Putamen (tissue), 1 donor: ENCODE measurements around the gene C1QTNF8.
"Not testable (repeated sequence)": the region's sequence is repeated elsewhere in the genome, so short reads cannot be mapped to it uniquely, and the experiment has no call there.

Experiments used
- DNase-seq: peaks from one replicate; pipeline ENCODE4 v3.0.0-alpha.2; 2016; ENCODE audit warnings: low spot score

C1QTNF8 gene

DNA sequence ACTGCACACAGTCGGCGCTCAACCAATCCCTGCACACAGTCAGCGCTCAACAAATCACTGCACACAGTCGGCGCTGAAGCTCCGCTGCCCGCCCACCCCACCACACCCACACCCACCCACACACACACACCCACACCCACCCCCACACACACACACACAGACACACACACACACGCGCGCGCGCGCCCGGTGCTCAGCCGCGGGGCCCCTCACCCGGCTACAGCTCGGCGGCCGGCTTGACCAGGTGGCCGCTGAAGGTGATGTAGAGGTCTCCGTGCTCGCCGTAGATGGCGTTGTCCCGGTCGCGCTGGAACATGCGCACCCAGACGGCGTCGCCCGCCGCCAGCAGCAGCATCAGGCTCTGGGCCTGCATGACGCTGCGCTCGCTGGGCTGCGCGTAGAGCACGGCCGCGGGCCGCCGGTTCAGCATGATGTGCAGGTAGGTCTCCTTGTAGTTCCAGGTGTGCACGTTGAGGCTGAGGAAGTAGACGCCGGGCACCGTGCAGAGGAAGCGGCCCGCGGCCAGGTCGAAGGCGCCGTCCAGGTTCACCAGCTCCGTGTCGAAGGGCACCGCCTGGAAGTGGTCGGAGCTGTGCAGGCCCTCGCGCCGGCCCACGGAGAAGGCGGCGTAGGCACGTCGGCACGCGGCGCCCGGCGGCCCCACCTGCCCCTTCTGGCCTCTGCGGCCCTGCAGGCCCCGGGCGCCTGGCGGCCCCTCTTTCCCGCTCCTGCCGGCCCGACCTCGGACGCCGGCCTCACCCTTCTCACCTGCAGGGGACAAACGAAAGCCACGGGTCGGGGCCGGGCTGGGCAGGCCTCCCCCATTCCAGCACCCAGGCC lies 2.5 kb downstream of the C1QTNF8 start:
- DNase-seq = no peak

DNA sequence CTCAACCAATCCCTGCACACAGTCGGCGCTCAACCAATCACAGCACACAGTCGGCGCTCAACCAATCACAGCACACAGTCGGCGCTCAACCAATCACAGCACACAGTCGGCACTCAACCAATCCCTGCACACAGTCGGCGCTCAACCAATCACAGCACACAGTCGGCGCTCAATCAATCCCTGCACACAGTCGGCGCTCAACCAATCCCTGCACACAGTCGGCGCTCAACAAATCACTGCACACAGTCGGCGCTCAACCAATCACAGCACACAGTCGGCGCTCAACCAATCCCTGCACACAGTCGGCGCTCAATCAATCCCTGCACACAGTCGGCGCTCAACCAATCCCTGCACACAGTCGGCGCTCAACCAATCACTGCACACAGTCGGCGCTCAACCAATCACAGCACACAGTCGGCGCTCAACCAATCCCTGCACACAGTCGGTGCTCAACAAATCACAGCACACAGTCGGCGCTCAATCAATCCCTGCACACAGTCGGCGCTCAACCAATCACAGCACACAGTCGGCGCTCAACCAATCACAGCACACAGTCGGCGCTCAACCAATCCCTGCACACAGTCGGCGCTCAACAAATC lies 3.3 kb downstream of the C1QTNF8 start:
- not testable (repeated sequence) for DNase-seq

DNA sequence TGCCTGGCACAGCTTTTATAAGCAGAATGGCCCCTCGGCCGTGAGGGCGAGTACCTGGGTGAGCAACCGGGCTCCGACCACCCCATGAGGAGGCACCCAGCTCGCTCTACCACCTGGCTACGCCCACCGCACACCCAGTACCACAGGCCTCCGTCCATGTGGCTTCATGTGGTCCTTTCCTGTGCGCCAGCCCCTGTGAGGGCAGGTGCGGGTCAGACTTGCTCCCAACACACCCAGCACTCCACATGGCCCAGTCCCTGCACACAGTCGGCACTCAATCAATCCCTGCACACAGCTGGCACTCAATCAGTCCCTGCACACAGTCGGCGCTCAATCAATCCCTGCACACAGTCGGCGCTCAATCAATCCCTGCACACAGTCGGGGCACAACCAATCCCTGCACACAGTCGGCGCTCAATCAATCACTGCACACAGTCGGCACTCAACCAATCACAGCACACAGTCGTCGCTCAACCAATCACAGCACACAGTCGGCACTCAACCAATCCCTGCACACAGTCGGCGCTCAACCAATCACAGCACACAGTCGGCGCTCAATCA lies 4.0 kb downstream of the C1QTNF8 start:
- no peak for DNase-seq

DNA sequence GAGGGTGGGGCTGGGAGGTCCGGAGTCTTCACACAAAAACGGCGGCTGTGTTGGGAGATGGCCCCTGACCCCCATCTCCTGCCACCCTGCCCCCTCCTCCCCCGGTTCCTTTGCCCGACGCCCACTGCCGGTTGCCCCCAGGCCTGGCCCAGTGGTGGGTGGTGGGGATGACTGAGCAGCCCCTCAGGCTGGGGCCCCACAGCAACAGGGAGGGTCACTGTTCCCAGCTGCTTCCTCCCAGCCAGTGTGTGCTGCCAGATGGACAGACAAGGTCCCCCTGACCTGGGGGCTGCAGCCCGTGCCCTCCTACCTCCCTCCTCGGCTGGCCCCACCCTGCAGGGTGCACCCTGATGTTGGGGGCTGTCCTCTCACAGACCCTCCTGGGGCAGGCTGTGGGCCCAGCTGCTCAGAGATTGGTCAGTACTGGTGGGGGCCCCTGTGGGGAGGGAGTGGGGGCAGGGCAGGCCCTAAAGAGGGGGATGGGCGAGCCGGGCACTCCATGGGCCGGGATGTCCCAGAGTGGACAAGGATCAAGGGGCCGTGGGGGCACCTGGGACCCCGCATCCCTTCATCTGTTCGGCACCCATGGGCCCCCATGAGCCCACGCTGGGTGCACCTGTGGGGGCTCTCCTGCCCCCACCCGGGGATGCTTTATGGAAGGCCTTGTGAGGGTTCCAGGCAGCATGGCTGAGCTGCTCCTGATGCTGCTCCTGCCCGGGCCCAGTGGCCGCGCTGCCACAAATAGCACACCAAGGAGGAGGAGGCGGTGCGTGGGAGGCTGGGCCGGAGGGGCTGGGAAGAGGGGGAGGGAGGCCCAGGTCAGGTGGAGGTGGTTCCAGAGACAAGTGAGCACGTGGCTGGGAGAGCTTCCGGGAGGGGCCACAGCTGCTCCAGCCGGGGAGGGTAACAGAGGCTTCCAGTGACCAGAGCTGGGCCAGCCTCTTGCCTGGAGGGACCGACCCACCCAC lies 5.1 kb downstream of the C1QTNF8 start:
- no peak for DNase-seq

DNA sequence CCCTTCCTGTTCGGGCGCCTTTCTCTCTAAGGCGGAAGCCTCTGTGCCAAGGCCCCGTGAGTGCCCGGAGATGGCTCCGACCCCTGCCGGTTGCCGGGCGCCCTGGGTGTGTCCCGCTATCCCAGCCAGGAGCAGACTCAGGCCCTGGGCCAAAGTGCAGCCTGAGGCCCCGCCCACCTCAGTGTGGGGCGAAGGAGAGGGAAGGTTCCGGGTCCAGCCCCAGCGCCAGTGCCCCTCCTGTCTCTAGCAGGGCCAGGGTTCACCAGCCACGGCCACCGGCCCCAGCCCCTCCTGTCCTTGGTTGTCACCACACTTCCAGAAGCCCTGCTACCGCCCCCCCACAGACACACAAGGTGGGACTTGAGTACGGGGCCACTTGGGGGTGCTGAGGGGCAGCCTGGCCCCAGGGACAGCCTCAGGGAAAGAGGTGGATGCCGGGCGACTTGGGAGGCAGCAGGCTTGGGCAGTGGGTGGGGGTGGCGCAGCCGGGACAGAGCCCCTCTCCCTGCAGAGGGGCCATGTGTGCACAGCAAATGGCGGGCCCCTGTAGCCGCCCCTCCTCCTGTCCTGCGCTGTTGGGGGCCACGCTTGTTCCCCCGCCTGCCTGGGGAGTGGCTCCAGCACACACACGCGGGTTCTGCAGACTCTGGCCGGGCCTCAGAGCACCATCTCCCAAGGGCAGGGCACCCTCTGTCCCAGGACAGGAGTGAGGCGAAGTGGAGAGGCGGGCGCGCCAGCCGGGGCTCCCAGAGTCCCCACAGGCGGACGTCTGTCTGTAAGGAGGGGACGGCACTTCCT lies 6.0 kb downstream of the C1QTNF8 start:
- no peak for DNase-seq

DNA sequence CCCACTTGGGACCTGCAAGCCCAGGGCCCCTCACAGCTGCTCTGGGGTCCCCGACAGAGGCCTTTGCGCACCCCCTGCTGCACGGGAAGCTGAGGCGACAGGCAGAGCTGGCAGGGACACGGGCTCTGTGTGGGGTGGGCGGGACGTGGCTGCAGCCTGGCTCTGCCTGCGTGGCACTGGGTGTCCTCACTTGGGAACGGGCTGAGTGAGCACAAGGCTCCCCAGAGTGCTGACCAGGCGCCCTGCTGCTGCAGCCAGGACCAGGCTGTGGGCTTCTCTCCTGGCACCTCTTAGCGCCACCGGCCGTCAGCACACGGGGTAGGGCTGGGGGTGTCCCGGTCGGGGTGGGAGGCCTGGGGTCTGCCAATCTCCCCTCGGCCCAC lies 6.6 kb downstream of the C1QTNF8 start:
- DNase-seq = no peak

DNA sequence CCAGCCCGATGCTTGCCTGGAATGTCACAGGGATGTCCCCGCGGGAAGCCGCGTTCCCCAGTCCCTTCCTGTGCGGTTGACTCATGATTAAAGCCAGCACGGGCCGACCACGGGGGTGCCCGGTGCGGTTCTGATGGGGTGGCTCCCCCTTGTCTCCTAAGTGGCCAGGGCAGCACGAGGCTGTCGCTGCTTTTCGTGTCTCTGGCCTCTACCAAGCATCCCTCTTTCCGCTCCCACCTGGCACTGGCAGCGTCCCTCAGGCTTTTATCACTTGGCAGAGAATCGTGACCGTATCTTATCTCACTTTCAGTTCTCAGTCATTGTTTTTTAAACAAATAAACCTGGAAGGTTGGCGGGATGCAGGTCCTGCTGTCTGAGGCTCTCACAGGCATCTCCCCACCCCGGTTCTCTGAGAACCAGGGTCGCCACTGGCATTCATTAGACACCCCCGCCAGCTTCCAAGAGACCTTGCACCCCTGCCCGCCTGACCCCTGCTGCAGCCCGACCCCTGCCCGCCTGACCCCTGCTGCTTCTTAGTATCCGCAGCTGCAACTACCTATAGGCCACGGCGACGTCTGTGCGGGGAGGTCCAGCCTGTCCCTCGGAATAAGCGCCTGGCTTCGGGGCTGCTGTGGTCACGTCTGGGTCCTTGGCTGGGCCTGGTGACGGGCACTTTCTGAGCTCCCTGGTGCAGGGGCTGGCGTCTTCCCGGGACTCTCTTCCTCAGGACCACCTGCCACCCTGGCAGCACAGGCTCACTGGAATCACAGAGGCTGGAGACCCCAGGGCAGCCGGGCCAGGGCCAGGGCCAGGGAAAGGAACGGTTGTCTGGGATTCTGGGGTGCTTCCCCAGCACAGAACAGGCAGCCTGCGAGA lies 7.5 kb downstream of the C1QTNF8 start:
- DNase-seq = no peak

DNA sequence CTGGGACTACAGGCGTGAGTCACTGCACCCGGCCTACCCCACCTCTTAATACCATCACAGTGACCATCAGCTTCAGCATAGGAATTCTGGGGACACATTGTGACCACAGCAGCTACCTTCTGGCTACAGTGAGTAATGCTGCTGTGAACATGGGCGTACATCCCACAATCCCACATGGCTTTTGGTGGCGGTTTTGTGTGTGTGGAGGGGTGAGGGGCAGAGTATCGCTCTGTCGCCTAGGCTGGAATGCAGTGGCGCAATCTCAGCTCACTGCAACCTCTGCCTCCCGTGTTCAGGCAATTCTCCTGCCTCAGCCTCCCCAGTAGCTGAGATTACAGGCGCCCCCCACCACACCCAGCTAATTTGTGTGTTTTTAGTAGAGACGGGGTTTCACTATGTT lies 9.6 kb downstream of the C1QTNF8 start:
- DNase-seq = not testable (repeated sequence)

DNA sequence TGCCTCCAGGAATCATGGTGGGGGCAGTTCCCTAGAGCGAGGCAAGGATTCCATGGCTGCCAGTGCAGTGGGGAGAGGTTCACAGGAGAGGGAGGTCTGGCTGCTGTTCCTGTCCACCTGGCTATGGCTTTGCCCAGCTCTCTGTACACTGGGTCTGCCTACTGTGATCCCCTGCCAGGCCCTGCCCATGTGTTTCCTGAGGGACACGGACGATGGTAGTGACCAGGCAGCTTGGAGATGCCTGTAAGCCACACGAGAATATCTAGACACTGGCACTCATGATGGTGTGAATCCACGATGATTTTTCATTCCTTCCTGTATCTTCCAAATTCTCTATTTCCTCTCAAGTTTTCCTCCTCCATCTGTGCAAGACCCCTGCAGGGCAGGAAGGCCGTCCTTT lies 11.1 kb downstream of the C1QTNF8 start:
- no peak for DNase-seq

DNA sequence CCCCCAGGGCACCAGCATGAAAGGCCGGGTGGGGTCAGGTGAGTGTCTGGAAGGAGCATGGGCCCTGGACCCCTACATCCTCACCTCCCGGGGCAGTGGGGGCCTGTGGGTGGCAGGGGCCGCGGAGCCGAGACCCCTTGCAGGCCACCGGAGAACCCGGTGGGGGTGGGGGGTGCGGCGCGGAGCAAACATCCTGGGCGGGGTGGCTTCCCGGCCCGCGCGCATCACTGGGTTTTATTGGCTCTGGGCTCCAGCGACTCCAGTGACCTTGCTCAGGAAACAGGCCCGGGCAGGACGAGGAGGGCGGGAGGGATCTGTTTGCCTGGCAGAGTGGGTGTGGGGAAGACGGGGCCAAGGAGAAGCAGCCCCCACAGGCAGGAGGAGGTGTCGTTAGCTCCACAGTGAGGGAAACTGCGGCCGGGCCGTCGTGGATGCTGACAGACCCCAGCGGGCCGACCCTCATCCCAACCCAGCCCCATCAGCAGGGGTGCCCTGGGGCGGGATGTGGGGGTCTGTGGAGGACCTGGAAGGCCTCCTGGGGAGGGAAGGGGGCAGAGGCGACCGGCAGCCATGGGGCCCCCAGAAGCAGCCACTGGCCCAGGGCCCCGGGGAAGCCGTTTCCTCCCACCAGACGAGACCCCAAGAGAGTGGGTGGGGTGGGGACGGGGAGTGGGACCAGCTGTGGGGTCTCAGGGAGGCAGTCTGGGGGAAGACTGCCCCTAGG lies 12.9 kb downstream of the C1QTNF8 start:
- DNase-seq = no peak

DNA sequence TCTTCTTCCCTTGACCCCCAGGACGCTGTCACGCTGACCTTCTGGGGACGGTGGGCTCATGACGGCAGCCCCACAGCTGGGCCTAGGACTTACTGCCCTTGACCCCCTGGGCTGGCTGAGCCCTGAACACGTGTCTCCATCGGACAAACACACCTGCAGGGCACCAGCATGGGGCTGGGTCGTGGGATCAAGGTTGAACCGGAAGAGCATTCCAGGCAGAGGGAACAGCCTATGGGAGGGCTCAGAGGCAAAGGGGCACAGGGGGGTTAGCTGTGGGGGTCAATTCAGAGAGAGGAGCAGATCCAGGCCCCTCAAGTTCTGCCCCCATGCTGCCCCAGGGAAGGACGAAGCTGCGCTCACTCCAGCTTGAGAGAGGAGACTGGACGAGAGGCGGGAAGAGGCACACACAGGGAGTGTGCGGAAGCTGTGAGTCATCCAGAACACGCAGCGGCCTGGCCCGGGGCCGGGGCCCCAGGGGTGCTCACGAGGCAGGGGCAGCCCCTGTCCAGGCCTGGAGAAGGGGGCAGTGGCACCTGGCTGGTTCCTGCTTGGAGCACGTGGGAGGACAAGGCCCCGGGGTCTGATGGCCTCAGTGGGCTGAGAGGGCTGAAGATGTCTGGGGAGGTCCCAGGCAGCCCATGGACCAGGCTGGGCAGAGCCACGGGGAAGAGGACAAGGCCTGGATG lies 13.6 kb downstream of the C1QTNF8 start:
- DNase-seq = no peak

DNA sequence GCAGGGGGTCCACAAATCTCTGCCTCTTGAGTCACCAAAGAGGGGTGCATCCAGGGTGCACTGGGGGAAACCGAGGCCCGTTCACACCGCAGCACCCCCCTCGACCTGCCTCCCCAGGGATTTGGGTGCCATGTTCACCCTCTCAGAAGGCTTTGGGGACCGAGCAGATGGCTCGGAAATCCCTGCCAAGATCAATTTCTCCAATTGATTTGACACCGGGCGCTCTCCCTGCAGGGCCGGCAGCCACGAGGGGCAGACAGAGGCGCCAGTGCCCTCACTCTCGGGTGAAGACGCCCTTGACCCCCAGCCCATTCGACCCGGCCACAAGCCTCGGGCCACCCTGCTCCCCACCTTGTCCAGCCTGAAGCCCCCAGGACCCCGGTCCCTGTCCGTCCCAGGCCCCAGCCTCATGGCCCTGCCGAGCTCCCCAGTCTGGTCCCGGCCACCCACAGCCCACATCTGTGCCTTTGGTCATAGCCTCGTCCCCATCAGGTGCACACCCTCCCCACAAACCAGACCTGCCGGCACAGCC lies 14.2 kb downstream of the C1QTNF8 start:
- no peak for DNase-seq

DNA sequence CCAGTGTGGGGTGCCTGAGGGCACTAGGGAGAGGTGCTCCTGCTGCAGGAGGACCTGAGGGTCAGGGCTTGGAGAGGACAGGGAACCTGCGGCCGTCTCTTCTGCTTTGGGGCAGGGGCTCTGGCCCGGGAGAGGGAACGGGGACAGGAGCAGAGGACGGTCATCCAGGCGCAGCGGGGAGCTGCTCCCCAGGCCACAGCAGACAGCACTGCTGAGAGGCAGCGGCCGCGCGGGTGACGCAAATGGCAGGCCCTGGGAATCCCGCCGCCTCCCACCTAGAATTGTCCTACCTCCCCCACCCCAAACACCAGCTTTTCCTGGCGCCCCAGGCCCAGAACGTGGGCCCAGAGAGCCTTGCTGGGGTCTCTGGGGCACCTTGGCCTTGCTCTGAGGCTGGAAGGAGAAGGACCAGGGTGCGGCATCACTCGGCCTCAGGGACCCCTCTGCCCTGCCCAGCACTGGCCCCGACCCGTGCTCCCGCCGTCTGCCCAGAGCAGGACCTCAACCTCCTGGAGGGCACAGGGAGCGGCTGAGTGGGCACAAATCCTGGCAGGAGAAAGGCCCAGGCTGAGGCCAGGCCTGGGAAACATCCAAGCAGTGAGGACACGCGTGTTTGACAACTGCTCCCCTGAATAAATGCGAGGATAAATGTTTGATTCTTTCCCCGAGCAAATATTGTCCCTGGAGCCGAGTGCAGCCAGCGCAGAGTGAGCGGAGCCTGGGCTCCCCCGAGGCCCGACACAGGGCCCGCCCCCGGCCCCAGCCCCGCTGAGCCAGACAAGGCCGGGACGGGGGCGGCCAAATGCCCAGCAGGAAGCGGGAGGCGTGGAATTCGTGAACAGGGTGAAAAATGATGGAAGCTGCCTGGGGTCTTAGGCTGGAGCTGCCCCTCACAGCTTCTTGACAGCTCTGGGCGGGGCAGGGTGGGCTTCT lies 15.0 kb downstream of the C1QTNF8 start:
- DNase-seq = no peak

DNA sequence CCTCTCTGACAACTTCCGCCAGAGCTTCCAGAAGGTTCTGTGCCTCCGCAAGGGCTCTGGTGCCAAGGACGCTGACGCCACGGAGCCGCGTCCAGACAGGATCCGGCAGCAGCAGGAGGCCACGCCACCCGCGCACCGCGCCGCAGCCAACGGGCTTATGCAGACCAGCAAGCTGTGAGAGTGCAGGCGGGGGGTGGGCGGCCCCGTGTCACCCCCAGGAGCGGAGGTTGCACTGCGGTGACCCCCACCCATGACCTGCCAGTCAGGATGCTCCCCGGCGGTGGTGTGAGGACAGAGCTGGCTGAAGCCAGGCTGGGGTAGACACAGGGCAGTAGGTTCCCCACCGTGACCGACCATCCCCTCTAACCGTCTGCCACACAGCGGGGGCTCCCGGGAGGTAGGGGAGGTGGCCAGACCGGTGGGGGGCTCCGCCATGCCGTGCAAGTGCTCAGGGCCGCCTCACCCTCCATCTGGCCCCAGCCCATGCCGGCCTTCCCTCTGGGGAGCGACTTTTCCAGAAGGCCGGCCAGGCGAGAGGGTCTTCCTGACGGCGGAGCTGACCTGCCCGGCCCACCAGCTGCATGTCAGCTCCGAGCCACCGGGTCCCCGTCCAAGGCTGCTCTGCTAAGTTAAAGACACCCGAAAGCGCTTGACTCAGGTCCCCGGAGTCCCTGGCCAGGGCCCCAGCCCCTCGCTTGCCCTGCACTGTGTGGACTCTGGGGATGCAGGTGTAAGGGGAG lies 16.1 kb downstream of the C1QTNF8 start:
- no peak for DNase-seq

DNA sequence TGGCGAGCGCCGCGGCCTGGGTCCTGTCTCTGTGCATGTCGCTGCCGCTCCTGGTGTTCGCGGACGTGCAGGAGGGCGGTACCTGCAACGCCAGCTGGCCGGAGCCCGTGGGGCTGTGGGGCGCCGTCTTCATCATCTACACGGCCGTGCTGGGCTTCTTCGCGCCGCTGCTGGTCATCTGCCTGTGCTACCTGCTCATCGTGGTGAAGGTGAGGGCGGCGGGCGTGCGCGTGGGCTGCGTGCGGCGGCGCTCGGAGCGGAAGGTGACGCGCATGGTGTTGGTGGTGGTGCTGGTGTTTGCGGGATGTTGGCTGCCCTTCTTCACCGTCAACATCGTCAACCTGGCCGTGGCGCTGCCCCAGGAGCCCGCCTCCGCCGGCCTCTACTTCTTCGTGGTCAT lies 16.7 kb downstream of the C1QTNF8 start:
- no peak for DNase-seq

DNA sequence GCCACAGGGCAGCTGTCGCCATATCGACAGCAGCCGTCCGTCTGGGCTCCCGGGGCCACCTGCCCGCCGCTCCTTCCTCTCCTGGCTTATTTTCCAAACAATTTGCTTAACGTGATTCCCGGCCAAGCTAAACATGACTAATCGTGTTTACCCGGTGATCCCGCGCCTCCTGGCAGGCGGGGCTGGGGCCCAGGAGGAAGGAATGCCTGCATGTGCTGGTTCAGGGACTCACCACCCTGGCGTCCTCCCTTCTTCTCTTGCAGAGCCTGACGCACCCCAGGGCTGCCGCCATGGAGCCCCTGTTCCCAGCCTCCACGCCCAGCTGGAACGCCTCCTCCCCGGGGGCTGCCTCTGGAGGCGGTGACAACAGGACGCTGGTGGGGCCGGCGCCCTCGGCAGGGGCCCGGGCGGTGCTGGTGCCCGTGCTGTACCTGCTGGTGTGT lies 17.4 kb downstream of the C1QTNF8 start:
- no peak for DNase-seq
